NB4 (cell line): ENCODE results near the gene VLDLR.

Experiments
- DNase-seq: peaks from one replicate; pipeline ENCODE4 v3.0.0; 2010; ENCODE audit warnings: low read depth
- H3K4me3 ChIP-seq: one replicate; pipeline ENCODE4 v1.5.1; 2011; ENCODE audit warnings: mild to moderate bottlenecking, low read depth, low read length, moderate library complexity
- CTCF ChIP-seq: IDR thresholded peaks from one replicate; pipeline ENCODE4 v1.5.1; 2012; ENCODE audit warnings: low read depth, low read length
- MAX ChIP-seq: IDR thresholded peaks from 2 replicates; pipeline ENCODE4 v1.6.1; 2011; ENCODE audit warnings: low read depth, low read length
- MYC ChIP-seq: IDR thresholded peaks from 2 replicates; pipeline ENCODE4 v1.6.1; 2011; ENCODE audit warnings: low read depth, low read length
- POLR2A ChIP-seq: IDR thresholded peaks from 2 replicates; pipeline ENCODE4 v1.6.1; 2011; ENCODE audit warnings: mild to moderate bottlenecking; ENCODE audit not compliant: insufficient read length; ENCODE audit errors: extremely low read depth

The VLDLR gene

DNA sequence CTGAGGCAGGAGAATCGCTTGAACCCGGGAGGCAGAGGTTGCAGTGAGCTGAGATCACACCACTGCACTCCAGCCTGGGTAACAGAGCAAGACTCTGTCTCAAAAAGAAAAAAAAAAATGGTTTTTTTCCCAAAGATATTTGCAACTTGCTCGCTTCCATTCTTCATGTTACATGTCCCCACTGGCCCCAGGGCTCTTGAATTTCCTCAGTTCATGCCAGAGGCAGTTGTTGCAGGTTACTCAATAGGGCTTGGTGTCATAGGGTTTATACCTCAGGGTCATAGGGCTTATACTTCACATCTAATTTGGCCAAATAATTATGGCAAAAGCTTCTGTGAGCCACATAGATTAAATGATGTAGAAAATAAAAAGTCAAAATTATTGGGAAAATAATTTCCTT, 51.6 kb downstream of the VLDLR start:
- DNase-seq: no peak
- no peak overlapping the region for H3K4me3 ChIP-seq
- TF ChIP-seq POLR2A (no peak), CTCF (no peak), MAX (no peak), MYC (no peak)

DNA sequence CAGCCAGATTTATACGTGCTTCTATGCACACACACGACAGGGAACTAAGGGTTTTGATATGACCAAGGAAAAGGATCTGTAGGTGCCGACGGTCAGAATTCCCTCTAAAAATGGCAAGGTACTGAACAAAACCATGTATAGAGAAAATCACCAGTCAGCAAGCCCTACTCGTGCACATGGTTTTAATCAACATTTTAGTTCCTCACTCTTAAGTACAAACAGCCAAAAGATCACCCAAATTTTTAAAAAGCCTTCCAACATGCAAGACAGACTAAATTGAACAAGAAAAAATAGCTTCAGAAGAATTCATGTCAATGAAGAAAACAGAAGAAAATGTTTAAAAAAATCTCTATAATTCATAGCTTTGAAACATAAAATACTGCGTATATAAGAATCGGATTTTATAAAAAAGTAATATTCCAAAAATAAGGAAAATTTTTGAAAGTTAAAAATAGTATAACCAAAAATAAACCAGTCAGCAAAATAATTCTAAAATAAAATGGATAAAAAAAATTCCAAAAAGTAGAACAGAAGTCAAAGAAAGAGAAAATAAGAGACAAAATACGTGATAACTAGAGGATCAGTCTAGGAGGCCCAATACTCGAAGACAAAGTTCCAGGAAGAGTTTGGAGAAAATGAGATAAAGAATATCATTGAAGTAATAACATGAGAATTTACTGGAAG, 52.7 kb downstream of the VLDLR start:
- no peak for DNase-seq
- no peak overlapping the region for H3K4me3 ChIP-seq
- TF ChIP-seq MAX: no peak
- TF ChIP-seq CTCF: no peak
- TF ChIP-seq POLR2A: no peak
- no peak for TF ChIP-seq MYC

GRCh38 chr9:2675834-2676233, 54.2 kb downstream of the VLDLR start:
- H3K4me3 ChIP-seq: no peak overlapping the region
- DNase-seq: no peak
- TF ChIP-seq MAX (no peak), CTCF (no peak)

- no peak for DNase-seq
- no peak overlapping the region for H3K4me3 ChIP-seq
- TF ChIP-seq MYC: no peak
- no peak for TF ChIP-seq POLR2A
- no peak for TF ChIP-seq CTCF
- TF ChIP-seq MAX: no peak
These were observed 54.9 kb downstream of the VLDLR start for GRCh38 chr9:2676466-2676865.

DNA sequence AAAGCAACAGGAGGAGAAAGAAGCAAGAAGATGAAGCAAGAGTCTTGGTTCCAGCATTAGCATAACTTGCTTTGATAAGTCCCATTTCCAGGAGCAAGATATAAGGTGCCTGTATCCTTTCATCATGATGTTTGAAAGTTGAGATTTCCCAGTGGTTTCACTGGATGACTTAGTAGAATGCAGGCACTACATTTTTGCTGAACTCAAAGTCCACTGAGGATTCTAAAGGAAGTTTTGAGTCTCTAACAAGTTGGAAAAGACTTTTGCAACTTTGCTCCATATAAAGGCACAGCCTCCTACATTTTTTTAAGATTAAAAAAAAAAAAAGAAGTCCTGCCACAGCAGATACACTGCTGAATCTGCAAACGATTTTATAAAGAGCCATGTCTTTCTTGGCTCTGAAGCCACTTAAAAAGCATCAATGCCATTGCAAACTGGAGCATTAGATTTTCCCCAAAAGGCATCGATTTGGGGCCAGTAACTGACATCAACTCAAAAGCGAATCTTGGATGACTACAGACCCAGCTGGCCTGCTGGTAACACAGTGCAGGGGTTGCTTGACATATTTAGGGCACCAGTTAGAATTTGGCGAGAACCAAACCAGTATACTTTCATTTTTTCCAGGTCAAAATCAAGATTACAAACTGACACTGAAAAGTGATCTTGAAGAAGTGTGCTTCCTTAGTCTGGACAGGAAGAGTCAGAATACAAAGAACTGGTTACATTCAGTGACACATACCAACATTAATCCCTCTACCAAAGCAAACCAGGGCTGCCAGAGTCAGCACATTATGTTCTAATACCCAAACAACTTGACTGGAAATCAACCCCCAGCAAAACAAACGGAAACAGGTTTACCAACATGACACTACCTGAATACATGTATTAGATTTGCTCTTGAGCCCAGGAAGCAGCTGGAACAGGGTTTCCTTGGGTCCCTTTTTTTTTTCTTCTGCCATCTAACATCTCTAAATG, 56.6 kb downstream of the VLDLR start:
- TF ChIP-seq MAX (no peak), POLR2A (no peak), MYC (no peak), CTCF (no peak)
- no peak for DNase-seq
- H3K4me3 ChIP-seq: no peak overlapping the region
